Neuronal stem cell (in vitro differentiated cells): ENCODE measurements around the gene OR8K1.

ENCODE experiments used
- DNase-seq: peaks from one replicate; pipeline ENCODE4 v3.0.0-alpha.2; 2013; ENCODE audit warnings: low spot score
- H2AFZ ChIP-seq: one replicate; pipeline ENCODE4 v1.6.1; 2013; ENCODE audit warnings: mild to moderate bottlenecking, low read length, inconsistent platforms
- H2AK5ac ChIP-seq: 2 replicates; pipeline ENCODE4 v1.6.1; 2013; ENCODE audit warnings: low read depth, mild to moderate bottlenecking, inconsistent platforms, low read length, moderate library complexity, mixed read lengths
- H2BK120ac ChIP-seq: 2 replicates; pipeline ENCODE4 v1.6.1; 2013; ENCODE audit warnings: low read depth, mild to moderate bottlenecking, inconsistent platforms, low read length, moderate library complexity, mixed read lengths
- H2BK12ac ChIP-seq: one replicate; pipeline ENCODE4 v1.6.1; 2013; ENCODE audit warnings: low read length, inconsistent platforms
- H2BK15ac ChIP-seq: 2 replicates; pipeline ENCODE4 v1.6.1; 2013; ENCODE audit warnings: mild to moderate bottlenecking, low read length, inconsistent platforms, mixed read lengths
- H2BK5ac ChIP-seq: one replicate; pipeline ENCODE4 v1.6.1; 2013; ENCODE audit warnings: inconsistent platforms, mild to moderate bottlenecking, low read length, moderate library complexity
- H3K14ac ChIP-seq: one replicate; pipeline ENCODE4 v1.6.1; 2013; ENCODE audit warnings: low read length, inconsistent platforms
- H3K18ac ChIP-seq: 2 replicates; pipeline ENCODE4 v1.6.1; 2013; ENCODE audit warnings: low read length, inconsistent platforms
- H3K23ac ChIP-seq: 2 replicates; pipeline ENCODE4 v1.6.1; 2013; ENCODE audit warnings: low read depth, mild to moderate bottlenecking, mixed read lengths, low read length, inconsistent platforms; ENCODE audit not compliant: poor library complexity
- H3K27ac ChIP-seq: replicated peaks from 3 replicates; pipeline ENCODE4 v1.5.1; 2013; ENCODE audit warnings: low read length, inconsistent platforms
- H3K27me3 ChIP-seq, 3 experiments: 2 replicates each; pipeline ENCODE4 v1.6.1; 2013; ENCODE audit warnings: low read length in 3 of 3, mild to moderate bottlenecking in 2 of 3, inconsistent platforms in 1 of 3, low read depth in 1 of 3, mixed read lengths in 1 of 3, moderate library complexity in 1 of 3; ENCODE audit not compliant: control insufficient read depth in 3 of 3, insufficient read depth in 3 of 3
- H3K36me3 ChIP-seq, 2 donors: replicated peaks in 1 of 2; 2 replicates each; pipeline ENCODE4 v1.6.1; 2013; ENCODE audit warnings: low read length in 2 of 2; ENCODE audit not compliant: control insufficient read depth in 2 of 2, insufficient read depth in 2 of 2
- H3K4ac ChIP-seq: 2 replicates; pipeline ENCODE4 v1.6.1; 2013; ENCODE audit warnings: inconsistent platforms, mild to moderate bottlenecking, low read length, moderate library complexity
- H3K4me1 ChIP-seq, 2 donors: 1 replicate in 1 of 2; 2 replicates in 1 of 2; pipeline ENCODE4 v1.6.1; 2013; ENCODE audit warnings: low read length in 2 of 2, low read depth in 1 of 2; ENCODE audit not compliant: control insufficient read depth in 2 of 2, insufficient read depth in 1 of 2
- H3K4me2 ChIP-seq: one replicate; pipeline ENCODE4 v1.6.1; 2013; ENCODE audit warnings: mild to moderate bottlenecking, low read length, inconsistent platforms; ENCODE audit not compliant: insufficient read depth, poor library complexity, severe bottlenecking
- H3K4me3 ChIP-seq, 2 donors: 2 replicates each; pipeline ENCODE4 v1.5.1; 2013; ENCODE audit warnings: low read length in 2 of 2, mild to moderate bottlenecking in 2 of 2, inconsistent platforms in 1 of 2, moderate library complexity in 1 of 2
- H3K79me1 ChIP-seq: one replicate; pipeline ENCODE4 v1.6.1; 2013; ENCODE audit warnings: low read depth, mild to moderate bottlenecking, inconsistent platforms, low read length, moderate library complexity
- H3K9ac ChIP-seq: one replicate; pipeline ENCODE4 v1.6.1; 2013; ENCODE audit warnings: mild to moderate bottlenecking, low read depth, low read length, inconsistent platforms; ENCODE audit not compliant: poor library complexity
- H3K9me3 ChIP-seq, 2 donors: replicated peaks in 1 of 2; 2 replicates each; pipeline versions ENCODE3 to v1.6.1; 2013; ENCODE audit warnings: low read length in 2 of 2, mild to moderate bottlenecking in 2 of 2, inconsistent platforms in 1 of 2, low read depth in 1 of 2, mixed read lengths in 1 of 2, moderate library complexity in 1 of 2; ENCODE audit not compliant: control insufficient read depth in 2 of 2, insufficient read depth in 1 of 2
- H4K8ac ChIP-seq: one replicate; pipeline ENCODE4 v1.6.1; 2013; ENCODE audit warnings: low read depth, mild to moderate bottlenecking, inconsistent platforms, low read length, moderate library complexity
- H4K91ac ChIP-seq: one replicate; pipeline ENCODE4 v1.6.1; 2013; ENCODE audit warnings: low read length, low read depth, mild to moderate bottlenecking, inconsistent platforms; ENCODE audit not compliant: poor library complexity
- WGBS, 2 donors: extraction: QIAGEN DNeasy Blood & Tissue Kit; methylation state at CpG; one replicate each; pipeline ENCODE4 v1.1.7; 2013; ENCODE audit warnings: missing lambda C conversion rate in 2 of 2, mixed read lengths in 1 of 2; ENCODE audit not compliant: insufficient read length in 2 of 2, insufficient replicate concordance in 1 of 2; ENCODE audit errors: extremely low coverage in 2 of 2; 5-methylcytosine and 5-hydroxymethylcytosine counted together

OR8K1 gene

GRCh38 chr11:56331861-56332491 is 13.9 kb upstream of the OR8K1 start:
- no peak overlapping the region for H3K4me3 ChIP-seq
- H3K4me2 ChIP-seq: no peak overlapping the region
- no peak overlapping the region for H3K4ac ChIP-seq
- no peak for DNase-seq
- WGBS, 2 donors: no CpG with 5 or more reads among the region's 34 CpGs
- H3K18ac ChIP-seq: peak overlapping the region; percentile 76
- no peaks in the 10 kb centered on the region for H3K9me3 ChIP-seq
- no peak overlapping the region for H2AK5ac ChIP-seq
- H3K9ac ChIP-seq: peak overlapping the region; percentile 4
- H3K27ac ChIP-seq: no peak overlapping the region
- no peaks in the 10 kb centered on the region for H3K36me3 ChIP-seq
- H2BK15ac ChIP-seq: peak overlapping the region; percentile 26
- H3K4me1 ChIP-seq: no peaks in the 10 kb centered on the region
- no peak overlapping the region for H2AFZ ChIP-seq
- no peak overlapping the region for H2BK5ac ChIP-seq
- no peaks in the 10 kb centered on the region for H3K27me3 ChIP-seq
- no peak overlapping the region for H2BK12ac ChIP-seq
- no peak overlapping the region for H2BK120ac ChIP-seq
- peak overlapping the region; percentile 80 for H3K23ac ChIP-seq
- no peaks in the 10 kb centered on the region for H3K79me1 ChIP-seq
- H3K14ac ChIP-seq: no peak overlapping the region
- no peak overlapping the region for H4K8ac ChIP-seq
- no peak overlapping the region for H4K91ac ChIP-seq

- Histone ChIP-seq H3K4me3 (no peak overlapping the region), H2BK120ac (no peak overlapping the region), H3K9me3 (no peaks in the 10 kb centered on the region), H3K4me1 (no peaks in the 10 kb centered on the region), H3K27me3 (no peaks in the 10 kb centered on the region), H3K79me1 (no peaks in the 10 kb centered on the region), H3K4ac (no peak overlapping the region), H3K23ac (no peak overlapping the region), H3K27ac (no peak overlapping the region), H2BK12ac (no peak overlapping the region), H3K14ac (no peak overlapping the region), H3K36me3 (no peaks in the 10 kb centered on the region), H2BK5ac (no peak overlapping the region), H4K91ac (no peak overlapping the region), H3K4me2 (no peak overlapping the region), H4K8ac (no peak overlapping the region), H2AFZ (no peak overlapping the region), H3K9ac (no peak overlapping the region), H3K18ac (no peak overlapping the region), H2AK5ac (no peak overlapping the region), H2BK15ac (no peak overlapping the region)
- no peak for DNase-seq
- no CpG with 5 or more reads among the region's 3 CpGs for WGBS, 2 donors
Measured at GRCh38 chr11:56333156-56333555, 12.7 kb upstream of the OR8K1 start.

- no peak overlapping the region for H2BK15ac ChIP-seq
- no peak overlapping the region for H3K4me3 ChIP-seq
- H3K9me3 ChIP-seq: no peaks in the 10 kb centered on the region
Measured at GRCh38 chr11:56340289-56340688, 5.5 kb upstream of the OR8K1 start.

GRCh38 chr11:56353991-56354390 is 8.2 kb downstream of the OR8K1 start, which contains the start of gene OR8J1:
TSS of gene OR8J1 (plus strand) at chr11:56354291. CDS start at chr11:56360247, 5,956 bp downstream.
- Histone ChIP-seq H3K4ac (no peak within 1 kb of the TSS), H4K91ac (no peak within 1 kb of the TSS), H3K23ac (no peak within 1 kb of the TSS), H2BK15ac (no peak within 1 kb of the TSS), H3K18ac (no peak within 1 kb of the TSS), H2BK12ac (no peak within 1 kb of the TSS), H2BK5ac (no peak within 1 kb of the TSS), H4K8ac (no peak within 1 kb of the TSS), H3K36me3 (no peaks in the 10 kb centered on the region), H3K9me3 (no peaks in the 10 kb centered on the region), H3K79me1 (no peaks in the 10 kb centered on the region), H3K4me3 (no peak within 1 kb of the TSS), H3K4me1 (no peaks in the 10 kb centered on the region), H3K27ac (no peak within 1 kb of the TSS), H3K14ac (no peak within 1 kb of the TSS), H2AK5ac (no peak within 1 kb of the TSS), H2BK120ac (no peak within 1 kb of the TSS), H3K27me3 (no peaks in the 10 kb centered on the region), H3K4me2 (no peak within 1 kb of the TSS), H3K9ac (no peak within 1 kb of the TSS), H2AFZ (no peak within 1 kb of the TSS)
- no peak for DNase-seq
- no CpG with 5 or more reads among the region's 2 CpGs for WGBS, 2 donors

More at GRCh38 chr11:56340289-56340688, 5.5 kb upstream of the OR8K1 start:
- Histone ChIP-seq H3K79me1 (no peaks in the 10 kb centered on the region), H3K14ac (no peak overlapping the region), H2BK120ac (no peak overlapping the region), H2BK5ac (no peak overlapping the region), H3K36me3 (no peaks in the 10 kb centered on the region), H4K91ac (no peak overlapping the region), H3K4ac (no peak overlapping the region), H3K9ac (no peak overlapping the region), H3K4me2 (no peak overlapping the region), H2AFZ (no peak overlapping the region), H3K18ac (no peak overlapping the region), H2AK5ac (no peak overlapping the region), H2BK12ac (no peak overlapping the region), H4K8ac (no peak overlapping the region), H3K27me3 (no peaks in the 10 kb centered on the region), H3K23ac (no peak overlapping the region), H3K27ac (no peak overlapping the region), H3K4me1 (no peaks in the 10 kb centered on the region)
- DNase-seq: no peak
